ENCODE data around the gene EPS15.
A peak's percentile ranks its signal among the peaks of the same experiment; 100 is the strongest.

EPS15 gene

DNA sequence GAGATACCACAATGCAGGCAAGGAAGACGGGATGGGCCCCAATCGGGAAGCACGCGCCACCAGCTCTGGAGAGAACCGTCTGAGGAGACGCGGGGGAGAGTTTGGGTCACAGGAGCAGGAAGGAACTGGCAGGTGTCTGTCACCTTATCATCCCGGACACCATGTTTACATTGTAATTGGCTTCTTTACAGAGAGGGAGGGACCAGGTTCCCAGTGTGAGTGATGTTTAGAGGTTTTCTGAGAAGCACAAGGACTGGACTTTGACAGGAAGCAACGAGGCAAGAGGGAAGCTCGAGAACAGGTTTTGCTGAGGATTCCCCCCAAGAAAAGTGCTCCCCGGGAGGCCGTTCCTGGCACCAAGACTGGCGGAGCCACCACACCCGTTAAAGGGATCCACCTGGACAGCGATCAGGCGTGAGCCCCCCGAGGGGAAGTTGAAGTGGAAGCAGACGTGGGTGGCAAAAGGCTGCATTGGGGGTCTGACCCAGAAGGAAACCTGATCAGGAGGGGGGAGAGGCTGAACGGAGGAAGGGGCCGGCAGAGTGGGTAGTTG lies 957 bp downstream of the EPS15 start (continued):
- TF ChIP-seq, protein P1, sequence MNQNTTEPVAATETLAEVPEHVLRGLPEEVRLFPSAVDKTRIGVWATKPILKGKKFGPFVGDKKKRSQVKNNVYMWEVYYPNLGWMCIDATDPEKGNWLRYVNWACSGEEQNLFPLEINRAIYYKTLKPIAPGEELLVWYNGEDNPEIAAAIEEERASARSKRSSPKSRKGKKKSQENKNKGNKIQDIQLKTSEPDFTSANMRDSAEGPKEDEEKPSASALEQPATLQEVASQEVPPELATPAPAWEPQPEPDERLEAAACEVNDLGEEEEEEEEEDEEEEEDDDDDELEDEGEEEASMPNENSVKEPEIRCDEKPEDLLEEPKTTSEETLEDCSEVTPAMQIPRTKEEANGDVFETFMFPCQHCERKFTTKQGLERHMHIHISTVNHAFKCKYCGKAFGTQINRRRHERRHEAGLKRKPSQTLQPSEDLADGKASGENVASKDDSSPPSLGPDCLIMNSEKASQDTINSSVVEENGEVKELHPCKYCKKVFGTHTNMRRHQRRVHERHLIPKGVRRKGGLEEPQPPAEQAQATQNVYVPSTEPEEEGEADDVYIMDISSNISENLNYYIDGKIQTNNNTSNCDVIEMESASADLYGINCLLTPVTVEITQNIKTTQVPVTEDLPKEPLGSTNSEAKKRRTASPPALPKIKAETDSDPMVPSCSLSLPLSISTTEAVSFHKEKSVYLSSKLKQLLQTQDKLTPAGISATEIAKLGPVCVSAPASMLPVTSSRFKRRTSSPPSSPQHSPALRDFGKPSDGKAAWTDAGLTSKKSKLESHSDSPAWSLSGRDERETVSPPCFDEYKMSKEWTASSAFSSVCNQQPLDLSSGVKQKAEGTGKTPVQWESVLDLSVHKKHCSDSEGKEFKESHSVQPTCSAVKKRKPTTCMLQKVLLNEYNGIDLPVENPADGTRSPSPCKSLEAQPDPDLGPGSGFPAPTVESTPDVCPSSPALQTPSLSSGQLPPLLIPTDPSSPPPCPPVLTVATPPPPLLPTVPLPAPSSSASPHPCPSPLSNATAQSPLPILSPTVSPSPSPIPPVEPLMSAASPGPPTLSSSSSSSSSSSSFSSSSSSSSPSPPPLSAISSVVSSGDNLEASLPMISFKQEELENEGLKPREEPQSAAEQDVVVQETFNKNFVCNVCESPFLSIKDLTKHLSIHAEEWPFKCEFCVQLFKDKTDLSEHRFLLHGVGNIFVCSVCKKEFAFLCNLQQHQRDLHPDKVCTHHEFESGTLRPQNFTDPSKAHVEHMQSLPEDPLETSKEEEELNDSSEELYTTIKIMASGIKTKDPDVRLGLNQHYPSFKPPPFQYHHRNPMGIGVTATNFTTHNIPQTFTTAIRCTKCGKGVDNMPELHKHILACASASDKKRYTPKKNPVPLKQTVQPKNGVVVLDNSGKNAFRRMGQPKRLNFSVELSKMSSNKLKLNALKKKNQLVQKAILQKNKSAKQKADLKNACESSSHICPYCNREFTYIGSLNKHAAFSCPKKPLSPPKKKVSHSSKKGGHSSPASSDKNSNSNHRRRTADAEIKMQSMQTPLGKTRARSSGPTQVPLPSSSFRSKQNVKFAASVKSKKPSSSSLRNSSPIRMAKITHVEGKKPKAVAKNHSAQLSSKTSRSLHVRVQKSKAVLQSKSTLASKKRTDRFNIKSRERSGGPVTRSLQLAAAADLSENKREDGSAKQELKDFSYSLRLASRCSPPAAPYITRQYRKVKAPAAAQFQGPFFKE (tag by site-specific recombination; IDR thresholded peaks at IDR 0.05; ENCODE audit: borderline replicate concordance), result no peak
- TF ChIP-seq, protein P2, sequence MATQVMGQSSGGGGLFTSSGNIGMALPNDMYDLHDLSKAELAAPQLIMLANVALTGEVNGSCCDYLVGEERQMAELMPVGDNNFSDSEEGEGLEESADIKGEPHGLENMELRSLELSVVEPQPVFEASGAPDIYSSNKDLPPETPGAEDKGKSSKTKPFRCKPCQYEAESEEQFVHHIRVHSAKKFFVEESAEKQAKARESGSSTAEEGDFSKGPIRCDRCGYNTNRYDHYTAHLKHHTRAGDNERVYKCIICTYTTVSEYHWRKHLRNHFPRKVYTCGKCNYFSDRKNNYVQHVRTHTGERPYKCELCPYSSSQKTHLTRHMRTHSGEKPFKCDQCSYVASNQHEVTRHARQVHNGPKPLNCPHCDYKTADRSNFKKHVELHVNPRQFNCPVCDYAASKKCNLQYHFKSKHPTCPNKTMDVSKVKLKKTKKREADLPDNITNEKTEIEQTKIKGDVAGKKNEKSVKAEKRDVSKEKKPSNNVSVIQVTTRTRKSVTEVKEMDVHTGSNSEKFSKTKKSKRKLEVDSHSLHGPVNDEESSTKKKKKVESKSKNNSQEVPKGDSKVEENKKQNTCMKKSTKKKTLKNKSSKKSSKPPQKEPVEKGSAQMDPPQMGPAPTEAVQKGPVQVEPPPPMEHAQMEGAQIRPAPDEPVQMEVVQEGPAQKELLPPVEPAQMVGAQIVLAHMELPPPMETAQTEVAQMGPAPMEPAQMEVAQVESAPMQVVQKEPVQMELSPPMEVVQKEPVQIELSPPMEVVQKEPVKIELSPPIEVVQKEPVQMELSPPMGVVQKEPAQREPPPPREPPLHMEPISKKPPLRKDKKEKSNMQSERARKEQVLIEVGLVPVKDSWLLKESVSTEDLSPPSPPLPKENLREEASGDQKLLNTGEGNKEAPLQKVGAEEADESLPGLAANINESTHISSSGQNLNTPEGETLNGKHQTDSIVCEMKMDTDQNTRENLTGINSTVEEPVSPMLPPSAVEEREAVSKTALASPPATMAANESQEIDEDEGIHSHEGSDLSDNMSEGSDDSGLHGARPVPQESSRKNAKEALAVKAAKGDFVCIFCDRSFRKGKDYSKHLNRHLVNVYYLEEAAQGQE (tag by site-specific recombination; IDR thresholded peaks at IDR 0.05), result peak; percentile 39
- TF ChIP-seq SETDB1 (IDR thresholded peaks at IDR 0.05; ENCODE audit: insufficient read length, low read length) (no peak), ZFP41 (tag by site-specific recombination; IDR thresholded peaks at IDR 0.05; ENCODE audit: borderline replicate concordance) (no peak), ZNF585B (tag by site-specific recombination; IDR thresholded peaks at IDR 0.05) (no peak), ZFP37 (tag by site-specific recombination; IDR thresholded peaks at IDR 0.05) (0 out of 2 replicates have a peak, but pooled peaks have one; percentile 17), GFI1B (tag by site-specific recombination; IDR thresholded peaks at IDR 0.05) (no peak), ZNF768 (tag by site-specific recombination; IDR thresholded peaks at IDR 0.05) (no peak), ZBTB1 (tag by site-specific recombination; IDR thresholded peaks at IDR 0.05) (no peak), ZNF843 (tag by site-specific recombination; IDR thresholded peaks at IDR 0.05) (no peak), EGR2 (tag by site-specific recombination; IDR thresholded peaks at IDR 0.05; ENCODE audit: low read depth) (peak; percentile 82), SP7 (tag by site-specific recombination; IDR thresholded peaks at IDR 0.05) (peak; percentile 80), ZBTB20 (tag by site-specific recombination; IDR thresholded peaks at IDR 0.05) (peak; percentile 57; the same call in 1 of the 2 replicates), ZNF155 (tag by site-specific recombination; IDR thresholded peaks at IDR 0.05) (no peak), ZNF670 (tag by site-specific recombination; IDR thresholded peaks at IDR 0.05; ENCODE audit: low read depth) (no peak), ZNF521 (tag by site-specific recombination; IDR thresholded peaks at IDR 0.05) (no peak), ZNF837 (tag by site-specific recombination; IDR thresholded peaks at IDR 0.05) (no peak), ZNF112 (tag by site-specific recombination; IDR thresholded peaks at IDR 0.05) (no peak), ZNF23 (tag by site-specific recombination; IDR thresholded peaks at IDR 0.05; ENCODE audit: borderline replicate concordance) (no peak), ZNF239 (tag by site-specific recombination; IDR thresholded peaks at IDR 0.05) (no peak)
- TF ChIP-seq, protein P3, sequence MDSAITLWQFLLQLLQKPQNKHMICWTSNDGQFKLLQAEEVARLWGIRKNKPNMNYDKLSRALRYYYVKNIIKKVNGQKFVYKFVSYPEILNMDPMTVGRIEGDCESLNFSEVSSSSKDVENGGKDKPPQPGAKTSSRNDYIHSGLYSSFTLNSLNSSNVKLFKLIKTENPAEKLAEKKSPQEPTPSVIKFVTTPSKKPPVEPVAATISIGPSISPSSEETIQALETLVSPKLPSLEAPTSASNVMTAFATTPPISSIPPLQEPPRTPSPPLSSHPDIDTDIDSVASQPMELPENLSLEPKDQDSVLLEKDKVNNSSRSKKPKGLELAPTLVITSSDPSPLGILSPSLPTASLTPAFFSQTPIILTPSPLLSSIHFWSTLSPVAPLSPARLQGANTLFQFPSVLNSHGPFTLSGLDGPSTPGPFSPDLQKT (IDR thresholded peaks at IDR 0.05; ENCODE audit: borderline replicate concordance, low read depth, low read length), result no peak
